Measurements from ENCODE around the gene MAP1S. TPM values are rescaled to one million over a fixed set of nuclear protein-coding genes. Genes with fewer than 3 reads are reported as not detected.
A peak's percentile ranks its signal among the peaks of the same experiment; 100 is the strongest.

The MAP1S gene
- total and polyA plus RNA-seq, 2 of the 8 experiments (the other 6 are each of a cell fraction or from before 2014, with no cell fraction given) = 66.7 to 115 TPM

GRCh38 chr19:17678836-17679235 is 40.4 kb upstream of the MAP1S start:
- no peak overlapping the region for H4K5ac ChIP-seq (ENCODE audit: insufficient read length, low read depth, low read length)
- ChIA-PET POLR2A (ENCODE audit: partially characterized antibody) (interaction anchor here (0.6 to 1.5 kb wide), 4 partner anchors 10 to 57 kb away, joined by 3 to 7 read pairs (median 3); partner anchors contain the start of genes MAP1S and UNC13A), CTCF (ENCODE audit: partially characterized antibody) (interaction anchor here (0.6 to 1.1 kb wide), 3 partner anchors 26 to 57 kb away, joined by 3 read pairs; no protein-coding TSS in a partner anchor)
- no peak overlapping the region for H3K23ac ChIP-seq (ENCODE audit: insufficient read length)
- H4K91ac ChIP-seq (replicated peaks; ENCODE audit: insufficient read length, low read length) = no peak overlapping the region
- H3K4me3 ChIP-seq (ENCODE audit: extremely low read depth in 1 of 4, insufficient read depth in 2 of 4, low read depth in 3 of 4, low read length in 4 of 4) = no peak overlapping the region
- no peak overlapping the region for H3K56ac ChIP-seq (replicated peaks; ENCODE audit: insufficient read length, low read depth, low read length)
- H3K79me1 ChIP-seq (ENCODE audit: low read depth, low read length) = peaks cover 18% of the 10 kb centered on the region
- H3K23me2 ChIP-seq (ENCODE audit: low read depth, low read length) = peaks cover 6% of the 10 kb centered on the region; the same call in 1 of the 2 replicates
- FAIRE-seq (no peak), DNase-seq (ENCODE audit: low read depth in 1 of 2, low spot score in 2 of 2) (no peak)
- H3K4me1 ChIP-seq (replicated peaks in 1 of 4; ENCODE audit: control insufficient read depth in 3 of 4, insufficient read depth in 4 of 4, low read length in 3 of 4) = peaks cover 0 to 10% (median 5%) of the 10 kb centered on the region in 4 experiments; a peak in 6 of 7 replicates
- peaks cover 10 to 17% of the 10 kb centered on the region in 2 experiments for H4K20me1 ChIP-seq (replicated peaks in 1 of 2; ENCODE audit: control insufficient read depth in 1 of 2, insufficient read depth in 2 of 2, low read length in 2 of 2)
- H3K4ac ChIP-seq (replicated peaks; ENCODE audit: insufficient read length, low read depth, low read length) = no peak overlapping the region
- H2BK20ac ChIP-seq (ENCODE audit: low read length) = peak overlapping the region; percentile 93; the same call in 1 of the 2 replicates
- peaks cover 1 to 50% of the 10 kb centered on the region in 2 experiments; a peak in 3 of 4 replicates for H3K79me2 ChIP-seq (ENCODE audit: control insufficient read depth in 1 of 2, insufficient read depth in 2 of 2, low read length in 2 of 2)
- H3K36me3 ChIP-seq (ENCODE audit: control insufficient read depth in 2 of 4, insufficient read depth in 4 of 4, low read length in 3 of 4) = no peaks in the 10 kb centered on the region
- peak overlapping the region; percentile 61; the same call in 1 of the 2 replicates for H2BK15ac ChIP-seq (ENCODE audit: low read length)
- 81% methylated on average over 4 of the region's 4 CpGs; no CpG with 5 or more reads in 1 of the 2 experiments for WGBS, 2 experiments (ENCODE audit: extremely low coverage in 1 of 2, insufficient coverage in 1 of 2, insufficient read length in 1 of 2, insufficient replicate concordance in 2 of 2, low coverage in 1 of 2, low lambda C conversion rate in 2 of 2, missing lambda C conversion rate in 1 of 2)
- no peak overlapping the region for H2BK5ac ChIP-seq (ENCODE audit: low read depth, low read length)
- no peak overlapping the region for H2BK120ac ChIP-seq (replicated peaks; ENCODE audit: low read depth, low read length)
- H3K9ac ChIP-seq (replicated peaks in 1 of 4; ENCODE audit: extremely low read depth in 1 of 4, low read depth in 3 of 4, low read length in 3 of 4) = no peak overlapping the region
- no peak overlapping the region for H2AFZ ChIP-seq (ENCODE audit: low read length)
- no peak overlapping the region for H3K14ac ChIP-seq (ENCODE audit: insufficient read length)
- H3K27ac ChIP-seq (ENCODE audit: low read depth, low read length) = no peak overlapping the region
- H2BK12ac ChIP-seq (ENCODE audit: low read depth, low read length) = no peak overlapping the region
- no peak overlapping the region; the same call in 1 of the 2 replicates for H3K18ac ChIP-seq (ENCODE audit: extremely low read depth, low read length)
- no peaks in the 10 kb centered on the region for H3K27me3 ChIP-seq (replicated peaks in 1 of 4; ENCODE audit: control insufficient read depth in 3 of 4, extremely low read depth in 1 of 4, insufficient read depth in 3 of 4, low read length in 3 of 4)
- H3K4me2 ChIP-seq (ENCODE audit: insufficient read depth in 1 of 2, low read depth in 2 of 2, low read length in 2 of 2) = no peak overlapping the region; a peak in 1 of 4 replicates
- no peak overlapping the region for H2AK5ac ChIP-seq (ENCODE audit: low read depth, low read length)
- no peaks in the 10 kb centered on the region for H3K9me3 ChIP-seq (ENCODE audit: insufficient read depth in 2 of 2, low read depth in 1 of 2, low read length in 1 of 2)
- H4K8ac ChIP-seq (ENCODE audit: extremely low read depth, insufficient read depth, low read length) = no peak overlapping the region
